Adrenal gland (tissue), 5 donors: ENCODE data around the gene ETV3.

ENCODE experiments used
- POLR2A ChIP-seq, 2 donors: fragments of 450-650 bp; IDR thresholded peaks; one replicate each; pipeline ENCODE4 v1.6.1; 2017; ENCODE audit warnings: antibody characterized with exemption in 2 of 2, mild to moderate bottlenecking in 2 of 2, moderate library complexity in 1 of 2
- TF ChIP-seq, protein P1 (sequence below), 6 experiments: fragments of 450-650 bp in 4 of 6; fragments of 200-600 bp in 2 of 6; sonication (generic) in 1 of 6; IDR thresholded peaks; 1 replicate in 5 of 6; 2 replicates in 1 of 6; pipeline versions ENCODE4 v1.5.1 to v1.8.0; 2016 to 2021; ENCODE audit warnings: antibody characterized with exemption in 6 of 6, mild to moderate bottlenecking in 2 of 6, moderate library complexity in 1 of 6
- donor health status: DM: no; HTN: no; CAD: no.

DNA sequence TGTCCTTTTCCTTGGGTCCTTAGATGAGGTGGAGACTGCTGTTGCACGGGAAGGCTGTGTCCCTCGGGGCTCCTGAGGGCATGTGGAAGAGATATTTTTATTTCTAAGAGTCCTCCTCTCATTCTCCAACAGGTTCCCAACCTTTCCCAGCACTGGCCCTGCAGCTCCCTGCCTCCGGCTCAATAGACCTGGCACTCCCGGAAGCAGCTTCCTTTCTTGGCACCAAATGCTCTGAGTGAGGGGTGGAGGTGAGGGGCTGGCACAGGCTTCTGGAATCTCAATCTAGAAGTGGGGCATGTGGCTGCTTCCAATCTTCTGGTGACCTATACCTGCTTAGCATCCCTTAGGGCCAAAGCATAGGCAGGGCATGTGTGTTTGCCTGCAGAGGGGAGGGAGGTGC, 43.1 kb downstream of the ETV3 start:
- no peak for TF ChIP-seq POLR2A (IDR thresholded peaks at IDR 0.05)
- TF ChIP-seq, protein P1, sequence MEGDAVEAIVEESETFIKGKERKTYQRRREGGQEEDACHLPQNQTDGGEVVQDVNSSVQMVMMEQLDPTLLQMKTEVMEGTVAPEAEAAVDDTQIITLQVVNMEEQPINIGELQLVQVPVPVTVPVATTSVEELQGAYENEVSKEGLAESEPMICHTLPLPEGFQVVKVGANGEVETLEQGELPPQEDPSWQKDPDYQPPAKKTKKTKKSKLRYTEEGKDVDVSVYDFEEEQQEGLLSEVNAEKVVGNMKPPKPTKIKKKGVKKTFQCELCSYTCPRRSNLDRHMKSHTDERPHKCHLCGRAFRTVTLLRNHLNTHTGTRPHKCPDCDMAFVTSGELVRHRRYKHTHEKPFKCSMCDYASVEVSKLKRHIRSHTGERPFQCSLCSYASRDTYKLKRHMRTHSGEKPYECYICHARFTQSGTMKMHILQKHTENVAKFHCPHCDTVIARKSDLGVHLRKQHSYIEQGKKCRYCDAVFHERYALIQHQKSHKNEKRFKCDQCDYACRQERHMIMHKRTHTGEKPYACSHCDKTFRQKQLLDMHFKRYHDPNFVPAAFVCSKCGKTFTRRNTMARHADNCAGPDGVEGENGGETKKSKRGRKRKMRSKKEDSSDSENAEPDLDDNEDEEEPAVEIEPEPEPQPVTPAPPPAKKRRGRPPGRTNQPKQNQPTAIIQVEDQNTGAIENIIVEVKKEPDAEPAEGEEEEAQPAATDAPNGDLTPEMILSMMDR (IDR thresholded peaks at IDR 0.05) = no peak
